ENCODE results near the gene OPN4. TPM values are rescaled to one million over a fixed set of nuclear protein-coding genes. Genes with fewer than 3 reads are reported as not detected.

Gene OPN4
- total RNA-seq, 1 experiment from 2014 or later, result not detected

GRCh38 chr10:86715156-86715795, 60.9 kb downstream of the OPN4 start:
- no peaks in the 10 kb centered on the region for H3K27me3 ChIP-seq
- no peaks in the 10 kb centered on the region for H3K9me3 ChIP-seq
- no peaks in the 10 kb centered on the region for H3K36me3 ChIP-seq
- no peak overlapping the region for H3K4me3 ChIP-seq
- no peak for DNase-seq

GRCh38 chr10:86715836-86716235, 61.5 kb downstream of the OPN4 start:
- Histone ChIP-seq H3K9me3 (no peaks in the 10 kb centered on the region), H3K36me3 (no peaks in the 10 kb centered on the region), H3K4me3 (no peak overlapping the region), H3K27me3 (no peaks in the 10 kb centered on the region)
- no peak for DNase-seq

Other genes with a start within 250 kb of the OPN4 start
- gene WAPL, start 132.8 kb upstream of the OPN4 start, total RNA-seq (2014; rRNA removed; shearing (Covaris generic); ENCODE audit: low replicate concordance), result 15.4 and 33.7 TPM in 2 replicates
- not detected in 2 replicates for gene LDB3, start 14.0 kb downstream of the OPN4 start, total RNA-seq (2014; rRNA removed; shearing (Covaris generic); ENCODE audit: low replicate concordance)
- 32.6 and 35.1 TPM in 2 replicates for gene BMPR1A, start 102.1 kb downstream of the OPN4 start, total RNA-seq (2014; rRNA removed; shearing (Covaris generic); ENCODE audit: low replicate concordance)